Natural killer cell (primary cell): Measurements from ENCODE around the gene POU1F1. TPM values are rescaled to one million over a fixed set of nuclear protein-coding genes. Genes with fewer than 3 reads are reported as not detected.

ENCODE experiments used
- ATAC-seq, 3 donors: fragments of 150-1000 bp in 2 of 3; fragments of 200-7000 bp in 1 of 3; cut with Tn5 transposase; 1 replicate in 1 of 3; 2 replicates in 2 of 3; pipeline ENCODE4 v1.10.0; 2021; ENCODE audit warnings: mild to moderate bottlenecking in 2 of 3, moderate library complexity in 2 of 3
- DNase-seq, 2 donors: peaks; one replicate each; pipeline versions ENCODE4 v3.0.0 to v3.0.0-alpha.2; 2013 to 2021; ENCODE audit warnings: mixed read lengths in 1 of 2
- H3K27ac ChIP-seq: one replicate; pipeline ENCODE4 v1.5.1; 2013; ENCODE audit warnings: mild to moderate bottlenecking, low read length
- H3K27me3 ChIP-seq: one replicate; pipeline ENCODE4 v1.6.1; 2013; ENCODE audit warnings: low read length; ENCODE audit not compliant: control insufficient read depth, insufficient read depth
- H3K36me3 ChIP-seq: one replicate; pipeline ENCODE4 v1.6.1; 2013; ENCODE audit warnings: low read length; ENCODE audit not compliant: control insufficient read depth, insufficient read depth
- H3K4me1 ChIP-seq: one replicate; pipeline ENCODE4 v1.6.1; 2013; ENCODE audit warnings: low read length; ENCODE audit not compliant: control insufficient read depth, insufficient read depth
- H3K4me3 ChIP-seq: one replicate; pipeline ENCODE4 v1.5.1; 2013; ENCODE audit warnings: low read length
- H3K9me3 ChIP-seq: one replicate; pipeline ENCODE4 v1.6.1; 2013; ENCODE audit warnings: low read length; ENCODE audit not compliant: control insufficient read depth, insufficient read depth
- H3K27ac Mint-ChIP-seq, 2 donors: one replicate each; pipeline ENCODE4 v1.8.0; 2022; ENCODE audit warnings: mild to moderate bottlenecking in 2 of 2, mixed read lengths in 2 of 2, moderate library complexity in 1 of 2
- H3K27me3 Mint-ChIP-seq, 2 donors: one replicate each; pipeline ENCODE4 v1.8.0; 2022; ENCODE audit warnings: low read depth in 2 of 2, mixed read lengths in 2 of 2
- H3K36me3 Mint-ChIP-seq: one replicate; pipeline ENCODE4 v1.8.0; 2022; ENCODE audit warnings: mixed read lengths
- H3K4me1 Mint-ChIP-seq, 2 donors: one replicate each; pipeline ENCODE4 v1.8.0; 2022; ENCODE audit warnings: mixed read lengths in 2 of 2
- H3K4me3 Mint-ChIP-seq: one replicate; pipeline ENCODE4 v1.8.0; 2022; ENCODE audit warnings: mild to moderate bottlenecking, moderate library complexity, mixed read lengths
- H3K9me3 Mint-ChIP-seq, 2 donors: one replicate each; pipeline ENCODE4 v1.8.0; 2022; ENCODE audit warnings: mixed read lengths in 2 of 2
- CTCF ChIP-seq: fragments of 200-600 bp; IDR thresholded peaks from one replicate; pipeline ENCODE4 v1.8.0; 2022; ENCODE audit warnings: antibody characterized with exemption
- WGBS: methylation state at CpG from one replicate; pipeline ENCODE4 v1.1.7; 2013; ENCODE audit warnings: missing lambda C conversion rate; ENCODE audit not compliant: insufficient coverage; 5-methylcytosine and 5-hydroxymethylcytosine counted together
- intact Hi-C: fragments of 100-400 bp; cut with micrococcal nuclease; formaldehyde crosslinking; loops from one replicate; pipeline ENCODE4 v1.14.2; 2022
- total RNA-seq, 4 donors: library from RNA; stranded (reverse); fragments of 120-200 nt in 1 of 4; gene quantifications; one replicate each; pipeline versions ENCODE4 v1.2.3 to v1.2.4, GENCODE V29; 2013 to 2022

The POU1F1 gene
- total RNA-seq, 3 donors from 2014 or later (not counting 1 experiment from before 2014, with no cell fraction given), result not detected

DNA sequence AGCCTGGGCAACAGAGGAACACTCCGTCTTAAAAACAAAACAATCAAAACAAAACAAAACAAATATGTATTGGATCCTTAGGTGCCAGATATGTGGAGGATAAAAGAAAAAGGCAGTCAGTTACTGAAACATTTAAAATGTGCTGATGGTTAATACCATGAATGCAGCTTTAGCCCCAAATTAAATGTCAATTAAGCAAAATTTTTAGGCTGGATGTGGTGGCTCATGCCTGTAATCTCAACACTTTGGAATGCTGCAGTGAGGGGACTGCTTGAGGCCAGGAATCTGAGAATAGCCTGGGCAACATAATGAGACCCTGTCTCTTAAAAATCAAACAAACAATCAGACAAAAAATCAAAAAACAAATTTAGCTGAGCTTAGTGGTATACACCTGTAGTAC, 57.8 kb downstream of the POU1F1 start:
- TF ChIP-seq CTCF, result no peak
- no peak overlapping the region for H3K27ac ChIP-seq
- ATAC-seq (no peak), DNase-seq (no peak)
- H3K4me3 ChIP-seq, result no peak overlapping the region
- no CpG with 5 or more reads among the region's 1 CpG for WGBS
- no peak overlapping the region for H3K4me3 Mint-ChIP-seq
- peaks cover 14% of the 10 kb centered on the region for H3K27me3 ChIP-seq
- H3K27me3 Mint-ChIP-seq, result peaks cover 17 to 61% of the 10 kb centered on the region in 2 donors
- intact Hi-C loops, result no loop called here
- H3K9me3 Mint-ChIP-seq, result no peaks in the 10 kb centered on the region
- H3K27ac Mint-ChIP-seq, result no peak overlapping the region
- H3K4me1 ChIP-seq, result no peaks in the 10 kb centered on the region
- H3K9me3 ChIP-seq, result no peaks in the 10 kb centered on the region
- no peaks in the 10 kb centered on the region for H3K36me3 Mint-ChIP-seq
- no peaks in the 10 kb centered on the region for H3K36me3 ChIP-seq
- H3K4me1 Mint-ChIP-seq, result no peaks in the 10 kb centered on the region

Other genes starting within 250 kb of the POU1F1 start
- 10 to 100 TPM; 22.0 to 34.2 (median 29.1) TPM for gene CHMP2B, start 49.3 kb downstream of the POU1F1 start, total RNA-seq